Fibroblast of lung (primary cell): Measurements from ENCODE around the gene PTGS1.
A peak's percentile ranks its signal among the peaks of the same experiment; 100 is the strongest.

ENCODE experiments used
- EZH2 ChIP-seq: IDR thresholded peaks from 2 replicates; pipeline ENCODE4 v1.5.1; 2012; ENCODE audit warnings: low read length, control low read depth, mild to moderate bottlenecking; ENCODE audit errors: missing control alignments
- TF ChIP-seq, protein P1 (sequence below), 2 donors: IDR thresholded peaks in 1 of 2; conservative IDR thresholded peaks in 1 of 2; 1 replicate in 1 of 2; 2 replicates in 1 of 2; pipeline ENCODE4 v1.5.1; 2011 to 2012; ENCODE audit warnings: low read length in 2 of 2, control low read depth in 1 of 2, inconsistent platforms in 1 of 2, low read depth in 1 of 2, mild to moderate bottlenecking in 1 of 2

DNA sequence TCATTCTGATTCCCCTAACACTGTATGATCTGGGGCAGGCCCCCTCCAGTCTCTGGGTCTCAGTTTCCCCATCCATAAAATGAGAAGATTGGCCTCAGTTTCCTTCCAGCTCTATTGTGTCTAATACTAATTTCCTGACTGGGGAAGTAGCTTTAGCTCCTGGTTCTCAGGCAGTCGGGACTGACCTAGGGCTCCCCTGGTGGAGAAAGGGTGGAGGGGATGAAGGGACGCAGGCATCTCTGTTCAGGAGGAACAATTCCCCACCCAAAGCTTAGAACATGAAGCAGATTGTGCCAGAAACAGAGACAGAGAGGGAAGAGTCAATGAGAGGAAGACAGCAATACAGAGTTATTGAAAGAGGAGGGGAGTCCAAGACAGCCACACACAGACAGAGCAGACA, 14.2 kb upstream of the PTGS1 start:
- TF ChIP-seq, protein P1, sequence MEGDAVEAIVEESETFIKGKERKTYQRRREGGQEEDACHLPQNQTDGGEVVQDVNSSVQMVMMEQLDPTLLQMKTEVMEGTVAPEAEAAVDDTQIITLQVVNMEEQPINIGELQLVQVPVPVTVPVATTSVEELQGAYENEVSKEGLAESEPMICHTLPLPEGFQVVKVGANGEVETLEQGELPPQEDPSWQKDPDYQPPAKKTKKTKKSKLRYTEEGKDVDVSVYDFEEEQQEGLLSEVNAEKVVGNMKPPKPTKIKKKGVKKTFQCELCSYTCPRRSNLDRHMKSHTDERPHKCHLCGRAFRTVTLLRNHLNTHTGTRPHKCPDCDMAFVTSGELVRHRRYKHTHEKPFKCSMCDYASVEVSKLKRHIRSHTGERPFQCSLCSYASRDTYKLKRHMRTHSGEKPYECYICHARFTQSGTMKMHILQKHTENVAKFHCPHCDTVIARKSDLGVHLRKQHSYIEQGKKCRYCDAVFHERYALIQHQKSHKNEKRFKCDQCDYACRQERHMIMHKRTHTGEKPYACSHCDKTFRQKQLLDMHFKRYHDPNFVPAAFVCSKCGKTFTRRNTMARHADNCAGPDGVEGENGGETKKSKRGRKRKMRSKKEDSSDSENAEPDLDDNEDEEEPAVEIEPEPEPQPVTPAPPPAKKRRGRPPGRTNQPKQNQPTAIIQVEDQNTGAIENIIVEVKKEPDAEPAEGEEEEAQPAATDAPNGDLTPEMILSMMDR (conservative IDR thresholded peaks at IDR 0.05 in 1 of 2, IDR thresholded peaks at IDR 0.05 in 1 of 2; ENCODE audit: low read depth in 1 of 2, low read length in 2 of 2) = peak; percentile 7 to 41
- TF ChIP-seq EZH2 = no peak
